ENCODE measurements around the gene TMEM89.

Gene TMEM89

DNA sequence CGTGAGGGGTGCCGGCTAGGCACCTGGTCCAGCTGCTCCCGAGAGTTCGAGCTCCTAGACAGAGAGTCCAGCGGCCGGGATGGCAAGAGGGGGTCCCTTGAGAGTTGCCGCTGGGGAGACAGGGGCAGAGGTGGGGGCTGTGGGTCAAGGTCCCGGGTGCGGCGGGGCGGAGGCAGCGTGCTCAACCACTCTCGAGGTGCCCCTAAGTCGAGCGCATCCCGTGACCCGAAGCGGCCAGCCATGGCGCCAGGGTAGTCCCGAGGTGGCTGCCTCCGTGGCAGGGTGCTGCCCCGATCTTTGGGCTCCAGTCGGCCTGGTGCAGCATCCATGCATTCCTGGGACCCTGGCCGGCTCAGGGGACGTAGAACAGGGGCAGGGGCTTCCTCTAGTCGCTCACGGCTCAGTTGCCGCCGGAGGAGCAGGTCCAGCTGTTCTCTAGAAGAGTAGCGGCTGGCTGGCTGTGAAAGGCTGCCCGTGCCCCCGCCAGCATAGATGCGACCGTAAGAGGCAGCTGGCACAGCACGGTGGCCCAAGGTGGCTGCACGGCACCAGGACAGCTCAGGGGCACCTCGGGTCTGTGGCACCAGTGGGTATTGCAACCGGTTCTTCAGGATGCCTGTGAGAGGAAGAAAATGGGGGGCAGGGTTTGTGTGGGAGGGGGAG, 18.5 kb upstream of the TMEM89 start:
- DNase-seq, result no peak

GRCh38 chr3:48637305-48637704, 15.7 kb upstream of the TMEM89 start:
- DNase-seq, result no peak

GRCh38 chr3:48636149-48636655, 14.6 kb upstream of the TMEM89 start:
- no peak for DNase-seq

- DNase-seq, result peak; percentile 79
Observed at GRCh38 chr3:48635222-48636021, 13.9 kb upstream of the TMEM89 start, which contains the start of gene SLC26A6. SLC26A6 (minus strand) TSS chr3:48635461; CDS start chr3:48635393, 68 bp downstream.

DNA sequence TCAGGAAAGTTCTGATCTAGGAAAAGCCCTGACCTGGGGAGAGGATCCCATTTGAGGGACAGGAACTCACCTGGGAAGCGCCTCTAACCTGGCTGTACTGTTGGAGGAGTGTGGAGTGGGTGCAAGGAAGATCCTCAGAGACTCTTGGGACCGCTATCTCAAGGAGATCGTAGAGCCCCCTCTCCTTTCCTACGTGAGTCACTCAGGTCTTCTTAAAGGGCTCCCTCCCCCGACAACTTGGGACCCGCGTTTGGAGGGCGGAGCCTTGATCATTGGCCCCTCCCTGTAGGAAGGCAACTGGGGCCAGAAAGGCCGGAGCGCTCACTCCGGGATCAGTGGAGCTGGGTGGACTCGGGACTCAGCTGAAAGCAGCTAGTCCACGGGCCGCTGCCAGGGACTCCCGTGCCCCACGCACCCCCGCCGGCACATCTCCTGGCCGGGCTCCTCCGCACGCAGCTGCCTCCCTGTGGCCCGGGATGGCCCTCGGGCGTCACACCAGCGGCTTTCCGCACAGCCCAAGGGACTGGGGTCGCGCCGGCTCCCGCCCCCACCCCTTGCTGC, 13.2 kb upstream of the TMEM89 start:
- peak; percentile 1 for DNase-seq

DNA sequence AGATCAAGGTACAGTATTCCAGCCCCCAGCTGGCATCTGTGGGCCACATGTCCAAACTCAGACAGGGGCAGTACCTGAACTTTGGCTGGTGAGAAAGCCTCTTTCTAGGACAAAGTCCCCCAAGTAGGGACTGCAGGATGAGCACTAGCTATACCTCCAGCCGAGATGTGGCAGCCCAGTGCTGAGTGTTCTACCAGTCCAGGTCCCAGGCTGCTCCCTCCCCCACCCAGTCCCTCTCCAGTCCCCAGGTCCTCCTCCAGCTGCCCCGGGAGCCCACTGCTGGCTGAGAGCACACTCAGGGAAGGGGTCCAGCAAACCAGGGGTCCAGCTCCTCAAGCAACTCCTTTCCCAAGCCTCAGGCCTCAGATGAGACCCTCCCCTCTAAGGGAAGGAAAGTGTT, 12.2 kb upstream of the TMEM89 start:
- no peak for DNase-seq

DNA sequence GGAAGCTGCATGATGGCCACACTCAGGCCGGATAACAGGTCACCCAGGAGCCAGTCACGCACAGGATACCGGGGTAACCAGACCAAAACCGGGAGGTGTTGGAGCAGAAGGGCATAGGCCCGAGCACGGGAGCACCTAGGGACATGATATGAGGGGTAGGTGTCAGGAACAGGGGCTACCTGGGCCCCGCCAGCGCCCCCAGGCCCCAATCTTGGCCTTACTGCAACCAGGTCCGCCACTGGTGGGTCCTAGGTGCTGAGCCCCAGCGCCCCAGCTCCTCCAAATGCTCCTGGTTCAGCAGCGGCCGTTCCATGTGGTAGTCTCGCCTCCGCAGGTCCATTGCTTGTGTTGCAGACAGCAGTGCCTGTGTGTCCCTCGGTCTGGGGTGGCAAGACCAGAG, 11.7 kb upstream of the TMEM89 start:
- DNase-seq, result no peak

- no peak for DNase-seq
Observed at GRCh38 chr3:48631516-48632448, 10.2 kb upstream of the TMEM89 start.

DNA sequence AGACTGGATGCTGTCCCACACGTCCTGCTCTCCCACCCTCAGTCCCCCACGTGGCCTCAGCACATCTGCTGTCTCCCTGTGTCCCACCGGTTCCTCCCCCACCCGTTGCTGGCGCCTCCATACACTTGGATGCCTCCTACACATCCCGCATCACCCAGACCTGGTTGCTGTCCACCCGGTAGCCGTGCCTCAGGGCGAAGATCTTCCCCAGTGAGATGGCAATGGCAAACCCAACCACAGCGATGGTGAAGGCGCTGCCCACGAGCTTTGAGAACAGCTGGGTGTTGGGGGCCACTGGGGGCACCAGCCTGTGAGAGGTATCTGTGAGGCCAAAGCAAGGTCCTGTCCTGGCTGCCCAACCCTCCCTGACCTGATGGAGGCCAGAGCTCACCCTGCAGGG, 9.3 kb upstream of the TMEM89 start:
- no peak for DNase-seq

GRCh38 chr3:48630407-48630806, 8.8 kb upstream of the TMEM89 start:
- no peak for DNase-seq

DNA sequence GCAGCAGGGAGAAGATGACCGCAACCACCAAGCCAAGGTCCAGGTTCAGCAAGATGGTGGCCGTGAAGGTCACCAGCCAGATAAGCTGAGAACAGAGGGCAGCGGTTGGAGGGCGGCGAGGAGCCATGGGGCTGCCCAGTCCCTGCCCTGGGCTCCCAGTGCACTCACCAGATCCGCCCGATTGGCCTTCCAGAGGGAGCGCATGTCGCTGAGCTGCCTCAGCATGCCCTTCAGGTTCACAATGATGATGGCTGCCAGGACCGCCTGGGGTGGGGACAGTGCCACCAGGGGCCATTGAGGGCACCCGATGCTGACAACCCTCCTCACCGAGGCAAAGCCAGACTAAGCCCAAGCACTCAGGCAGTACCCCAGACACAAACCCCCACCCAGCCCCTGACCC, 8.3 kb upstream of the TMEM89 start:
- DNase-seq, result no peak

DNA sequence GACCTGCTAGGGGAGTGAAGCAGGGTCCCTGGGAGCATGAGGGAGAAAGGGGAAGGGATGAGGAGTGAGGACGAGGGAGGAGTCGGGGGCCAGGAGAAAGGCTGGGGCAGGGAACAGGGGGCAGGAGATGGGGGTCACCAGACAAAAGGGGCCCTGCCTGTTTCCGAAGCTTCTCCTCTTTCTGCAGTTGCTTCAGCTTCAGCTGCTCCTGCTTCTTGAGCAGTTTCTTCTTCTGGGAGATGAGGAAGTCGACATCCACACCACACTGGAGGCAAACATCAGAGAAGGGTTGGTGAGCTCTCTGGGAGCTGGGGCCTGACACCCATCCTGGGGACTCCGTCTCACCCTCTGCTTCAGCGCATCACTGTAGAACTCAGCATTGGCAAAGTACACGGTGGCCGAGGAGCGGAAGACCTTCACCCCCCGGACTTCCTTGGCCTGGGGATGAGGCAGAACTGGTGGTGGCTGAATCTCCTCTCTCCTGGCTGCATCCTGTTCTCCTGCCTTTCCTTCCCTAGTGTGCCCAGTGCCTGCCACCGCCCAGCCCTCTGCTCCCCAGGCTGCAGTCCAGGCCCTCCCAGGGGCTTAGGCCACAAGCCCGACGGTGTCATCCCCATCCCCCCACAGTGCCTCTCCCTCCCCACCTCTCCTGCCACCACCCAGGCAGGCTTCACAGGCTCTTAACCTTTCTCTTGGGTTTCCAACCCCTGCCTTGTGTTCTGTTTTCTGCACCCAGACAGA, 6.9 kb upstream of the TMEM89 start:
- DNase-seq, result no peak

DNA sequence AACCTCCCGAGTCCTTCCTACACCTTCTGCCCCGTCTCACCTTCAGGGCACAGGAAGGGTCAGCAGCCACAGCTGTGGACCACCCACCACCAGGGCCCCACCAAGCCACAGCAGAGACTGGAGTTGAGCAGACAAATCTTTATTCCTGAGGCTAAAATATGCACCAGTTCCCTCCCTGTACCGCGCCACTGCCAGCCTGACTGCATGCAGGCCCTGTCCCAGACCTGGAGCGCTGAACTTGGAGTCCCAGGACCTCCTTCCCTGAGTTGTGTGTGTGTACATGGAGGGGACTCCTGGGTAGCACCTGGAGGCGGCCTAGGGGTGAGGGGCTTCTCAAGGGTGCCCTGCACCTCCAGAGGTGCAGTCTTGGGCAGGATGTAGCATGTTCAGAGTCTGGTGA, 4.0 kb upstream of the TMEM89 start:
- DNase-seq, result no peak

GRCh38 chr3:48624767-48625166, 3.2 kb upstream of the TMEM89 start:
- no peak for DNase-seq

GRCh38 chr3:48623851-48624547, 2.4 kb upstream of the TMEM89 start:
- DNase-seq, result no peak

GRCh38 chr3:48619541-48620524, 1.7 kb downstream of the TMEM89 start:
- DNase-seq, result no peak

- DNase-seq, result no peak
Observed at GRCh38 chr3:48617559-48617958, 4.0 kb downstream of the TMEM89 start.

GRCh38 chr3:48614044-48614443, 7.5 kb downstream of the TMEM89 start:
- no peak for DNase-seq

DNA sequence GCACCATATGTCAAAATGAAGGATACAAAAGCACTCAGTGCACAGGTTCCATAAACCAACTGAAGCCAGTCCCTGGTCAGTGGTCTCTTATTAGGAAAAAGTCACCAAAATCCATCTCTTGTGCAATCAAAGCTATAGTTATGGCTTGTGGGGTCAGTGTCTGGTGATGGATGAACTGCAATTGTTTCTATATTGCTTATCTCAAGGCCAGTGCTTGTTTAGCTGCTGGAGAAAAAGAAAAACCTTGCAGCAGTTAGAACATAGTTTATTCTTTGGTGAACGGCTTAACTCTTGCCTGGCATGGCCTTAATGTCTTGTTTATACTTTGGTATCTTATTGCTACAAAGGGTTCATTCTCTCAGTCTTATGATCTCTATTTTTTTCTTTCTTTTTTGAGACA, 9.3 kb downstream of the TMEM89 start:
- DNase-seq, result no peak

Data from NCI-H2171 treated with DMSO at 0.1 percent for 48 hours (cell line).